Heart left ventricle (tissue), 16 donors: Measurements from ENCODE around the gene CNKSR3. TPM values are rescaled to one million over a fixed set of nuclear protein-coding genes. Genes with fewer than 3 reads are reported as not detected.

Experiments
- ATAC-seq, 4 donors: fragments of 200-7000 bp; cut with Tn5 transposase; one replicate each; pipeline ENCODE4 v1.9.1; 2020 to 2022; ENCODE audit warnings: moderate library complexity in 4 of 4, mild to moderate bottlenecking in 3 of 4, moderate number of reproducible peaks in 1 of 4
- DNase-seq, 5 donors: peaks; one replicate each; pipeline ENCODE4 v3.0.0-alpha.2; 2020
- H3K27ac ChIP-seq, 12 donors: fragments of 200-600 bp; sonication (generic) in 4 of 12; one replicate each; pipeline versions ENCODE4 v1.5.0 to v1.8.0; 2016 to 2022; ENCODE audit warnings: mild to moderate bottlenecking in 2 of 12
- H3K27me3 ChIP-seq, 9 donors: fragments of 200-600 bp; sonication (generic) in 2 of 9; one replicate each; pipeline versions ENCODE4 v1.5.1 to v1.8.0; 2016 to 2022; ENCODE audit warnings: mild to moderate bottlenecking in 3 of 9
- H3K36me3 ChIP-seq, 9 donors: fragments of 200-600 bp; sonication (generic) in 2 of 9; one replicate each; pipeline versions ENCODE4 v1.5.0 to v1.8.0; 2018 to 2022; ENCODE audit warnings: mild to moderate bottlenecking in 2 of 9
- H3K4me1 ChIP-seq, 12 donors: fragments of 200-600 bp; sonication (generic) in 4 of 12; one replicate each; pipeline versions ENCODE4 v1.5.0 to v1.8.0; 2016 to 2022; ENCODE audit warnings: mild to moderate bottlenecking in 3 of 12
- H3K4me3 ChIP-seq, 12 donors: fragments of 200-600 bp; sonication (generic) in 4 of 12; one replicate each; pipeline versions ENCODE4 v1.5.0 to v1.8.0; 2017 to 2022; ENCODE audit warnings: mild to moderate bottlenecking in 9 of 12, moderate library complexity in 4 of 12
- H3K9me3 ChIP-seq, 12 donors: fragments of 200-600 bp; sonication (generic) in 4 of 12; one replicate each; pipeline versions ENCODE4 v1.5.0 to v1.8.0; 2016 to 2022; ENCODE audit warnings: mild to moderate bottlenecking in 1 of 12
- CTCF ChIP-seq, 12 donors: fragments of 200-600 bp; sonication (generic) in 4 of 12; IDR thresholded peaks; one replicate each; pipeline versions ENCODE4 v1.5.0 to v1.8.0; 2018 to 2022; ENCODE audit warnings: antibody characterized with exemption in 12 of 12, mild to moderate bottlenecking in 5 of 12
- POLR2A ChIP-seq, 2 donors: fragments of 450-650 bp; IDR thresholded peaks; one replicate each; pipeline ENCODE4 v1.6.1; 2017; ENCODE audit warnings: antibody characterized with exemption in 2 of 2, mild to moderate bottlenecking in 2 of 2, moderate library complexity in 2 of 2
- WGBS, 4 donors: extraction: QIAGEN DNeasy Blood & Tissue Kit in 2 of 4; methylation state at CpG; one replicate each; pipeline versions ENCODE4 v1.1.5 to v1.1.7; 2013 to 2018; 5-methylcytosine and 5-hydroxymethylcytosine counted together
- intact Hi-C, 10 donors: fragments of 100-400 bp; cut with DNase I; formaldehyde crosslinking; loops; one replicate each; pipeline versions ENCODE4 v1.11.1 to v1.14.2; 2022
- polyA plus RNA-seq, 2 donors: library from polyadenylated mRNA; stranded (reverse); fragments of 200-250 nt; gene quantifications; one replicate each; pipeline ENCODE4 v1.2.3, GENCODE V29; 2013
- total RNA-seq, 9 donors: library from RNA; depleted of rRNA in 2 of 9; stranded (reverse); fragments of >200 nt in 2 of 9; fragmentation: NEBNext Ultra II Directional in 3 of 9; extraction: Animal tissue kit (Norgen Biotek cat#: 25700) in 3 of 9; gene quantifications; one replicate each; pipeline versions ENCODE4 v1.1.0 to v1.2.4, GENCODE V29; 2016 to 2023
- donor health status: ischemic (EF 13 %, LVEDD 7.1; RV severe dilation, severe dysfunction).
- donor health status: healthy with polysubstance abuse.
- donor health status: DM: no; HTN: yes; CAD: no.
- donor health status: DM: no; HTN: no; CAD: no.
- donor health status: ischemic (EF 25% LVEDD 6.9; RV normal size, moderate dysfunction).
- donor health status: ischemic (EF 25% LVEDD 5.7; RV mildly dilated, moderate dysfunction).
- donor health status: healthy.
- donor health status: DM: yes; HTN: yes; CAD: no.
- donor health status: ischemic (EF 35%, LVEDD 5.7; RV mildly dilated, moderate dysfunction).
- donor health status: nonischemic (EF 11% LVEDD 7.7; RV severe dilation, severe dysfunction).
- donor health status: DM: yes; HTN: yes; CAD: no.
- donor health status: PGD.
- donor health status: ischemic (EF 29% LVEDD 5.4; RV normal size, mild dysfunction).
- donor health status: nonischemic (EF 23%, LVEDD 6.1; RV moderate dilation, normal function).

Gene CNKSR3
- total and polyA plus RNA-seq, 11 donors, result 5.9 to 30.7 (median 17.7) TPM

GRCh38 chr6:154448448-154449096, 61.9 kb downstream of the CNKSR3 start:
- Histone ChIP-seq H3K36me3 (peaks cover 0 to 8% (median 4%) of the 10 kb centered on the region in 9 donors), H3K27ac (peak overlapping the region in 11 of 12 donors; percentile 30 to 74 (median 57)), H3K9me3 (no peaks in the 10 kb centered on the region), H3K4me3 (peak overlapping the region in 7 of 12 donors; percentile 4 to 31 (median 14)), H3K4me1 (peaks cover 5 to 45% (median 22%) of the 10 kb centered on the region in 12 donors), H3K27me3 (no peaks in the 10 kb centered on the region)
- 8 to 24% (median 13%) methylated on average over 11 of the region's 11 CpGs for WGBS, 4 donors
- peak in 2 of 5 donors; percentile 46 to 51 for DNase-seq
- TF ChIP-seq CTCF (IDR thresholded peaks at IDR 0.05) (peak in 5 of 12 donors; percentile 8 to 45 (median 27)), POLR2A (IDR thresholded peaks at IDR 0.05) (no peak)
- intact Hi-C loops, result loop anchor here in 3 of 10 donors (5.0 kb wide), 2 partner anchors 34 to 54 kb away; no protein-coding TSS in a partner anchor
- ATAC-seq, result peak; percentile 64 to 94 (median 88)

- Histone ChIP-seq H3K4me3 (peak overlapping the region in 6 of 12 donors; percentile 4 to 31 (median 16)), H3K36me3 (peaks cover 0 to 8% (median 4%) of the 10 kb centered on the region in 9 donors), H3K4me1 (peaks cover 5 to 44% (median 22%) of the 10 kb centered on the region in 12 donors), H3K27ac (peak overlapping the region in 10 of 12 donors; percentile 22 to 74 (median 52)), H3K27me3 (no peaks in the 10 kb centered on the region), H3K9me3 (no peaks in the 10 kb centered on the region)
- ATAC-seq (peak in 2 of 4 donors; percentile 19 to 36), DNase-seq (no peak)
- 20 to 31% (median 22%) methylated on average over 2 of the region's 2 CpGs for WGBS, 4 donors
- TF ChIP-seq POLR2A (IDR thresholded peaks at IDR 0.05) (no peak), CTCF (IDR thresholded peaks at IDR 0.05) (no peak)
- intact Hi-C loops, result loop anchor here in 3 of 10 donors (5.0 kb wide), 2 partner anchors 34 to 54 kb away; no protein-coding TSS in a partner anchor
Measured at GRCh38 chr6:154447954-154448353, 62.5 kb downstream of the CNKSR3 start.

GRCh38 chr6:154446984-154447383, 63.5 kb downstream of the CNKSR3 start:
- Histone ChIP-seq H3K27me3 (no peaks in the 10 kb centered on the region), H3K4me3 (no peak overlapping the region), H3K27ac (peak overlapping the region in 5 of 12 donors; percentile 1 to 74 (median 70)), H3K9me3 (no peaks in the 10 kb centered on the region), H3K36me3 (peaks cover 0 to 9% (median 4%) of the 10 kb centered on the region in 9 donors), H3K4me1 (peaks cover 5 to 44% (median 22%) of the 10 kb centered on the region in 12 donors)
- DNase-seq, result no peak
- intact Hi-C loops, result loop anchor here in 3 of 10 donors (5.0 kb wide), 2 partner anchors 35 to 55 kb away; no protein-coding TSS in a partner anchor
- 76 to 85% (median 80%) methylated on average over 8 of the region's 8 CpGs for WGBS, 4 donors
- TF ChIP-seq CTCF (IDR thresholded peaks at IDR 0.05), result no peak
- TF ChIP-seq POLR2A (IDR thresholded peaks at IDR 0.05), result no peak
- ATAC-seq, result peak in 2 of 4 donors; percentile 19 to 40

GRCh38 chr6:154445417-154445816, 65.1 kb downstream of the CNKSR3 start:
- TF ChIP-seq CTCF (IDR thresholded peaks at IDR 0.05) (no peak), POLR2A (IDR thresholded peaks at IDR 0.05) (no peak)
- DNase-seq (no peak), ATAC-seq (no peak)
- Histone ChIP-seq H3K4me1 (peaks cover 5 to 44% (median 23%) of the 10 kb centered on the region in 12 donors), H3K36me3 (peaks cover 0 to 23% (median 13%) of the 10 kb centered on the region in 9 donors), H3K27me3 (no peaks in the 10 kb centered on the region), H3K4me3 (no peak overlapping the region), H3K9me3 (no peaks in the 10 kb centered on the region), H3K27ac (no peak overlapping the region)
- intact Hi-C loops, result loop anchor here in 4 of 10 donors (1.0 to 5.0 kb wide), 3 partner anchors 12 to 57 kb away; no protein-coding TSS in a partner anchor
- 65 to 80% (median 73%) methylated on average over 2 of the region's 2 CpGs for WGBS, 4 donors
